HG03378 (cell line): ENCODE data around the gene FAM124B.
"Not testable (repeated sequence)": the region's sequence is repeated elsewhere in the genome, so short reads cannot be mapped to it uniquely, and the experiment has no call there.

Experiments used
- ATAC-seq: cut with Tn5 transposase; IDR thresholded peaks from one replicate; pipeline ENCODE4 v1.9.1; 2021; ENCODE audit warnings: mild to moderate bottlenecking, moderate library complexity; ENCODE audit not compliant: unreplicated experiment

Gene FAM124B

GRCh38 chr2:224382973-224383555, 18.8 kb downstream of the FAM124B start:
- no peak for ATAC-seq

DNA sequence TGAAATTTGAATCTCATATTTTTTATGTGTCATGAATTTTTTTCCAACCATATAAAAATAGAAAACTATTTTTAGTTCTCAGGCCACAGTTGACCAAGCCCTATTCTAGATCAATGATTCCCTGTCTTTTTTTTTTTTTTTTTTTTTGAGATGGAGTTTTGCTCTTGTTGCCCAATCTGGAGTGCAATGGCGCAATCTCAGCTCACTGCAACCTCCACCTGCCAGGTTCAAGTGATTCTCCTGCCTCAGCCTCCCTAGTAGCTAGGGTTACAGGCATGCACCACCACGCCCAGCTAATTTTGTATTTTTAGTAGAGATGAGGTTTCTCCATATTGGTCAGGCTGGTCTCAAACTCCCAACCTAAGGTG, 19.6 kb downstream of the FAM124B start:
- not testable (repeated sequence) for ATAC-seq

- ATAC-seq, result no peak
Measured at GRCh38 chr2:224381521-224382279, 20.2 kb downstream of the FAM124B start.

- ATAC-seq, result no peak
Measured at GRCh38 chr2:224379986-224380385, 21.9 kb downstream of the FAM124B start.

DNA sequence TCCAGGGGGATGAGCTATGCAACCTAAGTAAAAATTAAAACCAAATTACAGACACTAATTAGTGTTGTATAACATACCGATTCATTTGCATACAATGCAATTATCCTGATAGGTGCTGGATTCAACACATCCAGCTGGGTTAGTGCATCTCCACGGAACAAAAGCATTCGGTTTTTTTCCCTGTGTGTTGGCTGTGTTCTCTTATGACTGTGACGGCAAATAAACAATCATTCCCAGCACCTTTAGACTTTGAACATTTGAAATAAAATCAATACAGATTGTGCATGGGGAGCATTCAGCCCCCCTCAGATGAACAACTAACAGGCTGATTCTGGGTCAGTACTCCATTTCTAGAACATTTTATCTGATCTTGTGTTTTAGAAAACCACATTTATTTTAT, 22.7 kb downstream of the FAM124B start:
- no peak for ATAC-seq

DNA sequence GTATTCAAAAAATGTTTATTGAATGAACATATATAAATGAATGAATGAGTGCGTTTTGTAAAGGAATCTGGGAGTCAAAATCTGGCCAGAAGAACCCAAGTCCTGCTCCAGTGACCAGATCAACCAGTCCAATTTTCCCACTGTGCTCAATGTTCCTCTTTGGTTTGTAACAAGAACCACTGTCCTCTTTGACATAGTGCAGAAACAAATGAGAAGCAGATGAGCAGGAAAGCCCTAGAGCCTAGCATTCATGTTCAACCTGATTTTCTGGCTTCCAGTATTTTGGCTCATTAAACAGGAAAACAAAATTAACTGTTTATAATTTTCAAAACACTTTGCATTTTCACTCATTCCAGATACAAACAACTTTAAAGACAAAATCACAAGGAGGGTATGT, 23.2 kb downstream of the FAM124B start:
- ATAC-seq, result no peak

DNA sequence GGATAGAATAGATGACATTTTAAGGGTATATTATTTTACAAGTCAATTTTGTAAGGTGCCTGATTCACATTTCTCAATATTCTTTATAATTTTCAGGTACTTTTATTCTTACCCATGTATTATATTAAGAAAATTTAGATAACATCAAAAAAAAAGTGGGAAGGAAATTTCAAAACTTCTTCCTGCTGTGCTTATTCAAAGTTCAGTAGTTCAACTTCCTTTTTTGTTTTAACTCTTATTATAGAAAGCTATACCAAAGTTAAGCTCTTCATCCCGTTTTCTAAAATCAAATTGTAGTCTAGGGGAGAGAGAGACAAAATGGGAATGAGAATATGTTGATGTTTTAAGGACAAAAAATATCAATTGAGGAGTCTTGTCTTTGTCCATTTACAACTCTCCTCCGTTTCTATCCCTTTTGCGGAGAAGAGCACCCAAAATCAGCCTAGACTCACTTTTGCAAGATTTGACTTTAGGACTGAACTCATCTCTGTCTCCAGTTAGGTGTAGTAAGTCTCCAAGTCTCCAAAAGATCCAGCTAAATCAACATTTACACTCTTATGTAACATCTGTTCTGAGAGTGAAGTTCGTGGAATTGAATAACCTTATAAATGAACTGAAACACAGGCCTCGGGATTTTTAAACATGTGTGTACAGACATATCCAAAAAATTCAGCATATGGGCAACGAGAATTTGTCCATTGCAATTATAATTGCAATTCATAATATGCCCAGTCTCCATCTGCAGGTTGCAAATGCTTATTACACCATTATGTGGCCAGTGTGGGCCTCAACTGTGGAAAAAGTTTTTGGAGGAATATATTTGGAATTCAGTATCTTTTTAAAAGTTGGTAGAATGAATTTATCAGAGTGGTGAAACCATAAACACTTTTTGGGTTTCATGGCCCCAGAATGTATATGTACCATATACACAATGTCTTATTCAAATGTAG, 23.9 kb downstream of the FAM124B start:
- ATAC-seq, result no peak

- no peak for ATAC-seq
Measured at GRCh38 chr2:224372641-224373040, 29.3 kb downstream of the FAM124B start.

DNA sequence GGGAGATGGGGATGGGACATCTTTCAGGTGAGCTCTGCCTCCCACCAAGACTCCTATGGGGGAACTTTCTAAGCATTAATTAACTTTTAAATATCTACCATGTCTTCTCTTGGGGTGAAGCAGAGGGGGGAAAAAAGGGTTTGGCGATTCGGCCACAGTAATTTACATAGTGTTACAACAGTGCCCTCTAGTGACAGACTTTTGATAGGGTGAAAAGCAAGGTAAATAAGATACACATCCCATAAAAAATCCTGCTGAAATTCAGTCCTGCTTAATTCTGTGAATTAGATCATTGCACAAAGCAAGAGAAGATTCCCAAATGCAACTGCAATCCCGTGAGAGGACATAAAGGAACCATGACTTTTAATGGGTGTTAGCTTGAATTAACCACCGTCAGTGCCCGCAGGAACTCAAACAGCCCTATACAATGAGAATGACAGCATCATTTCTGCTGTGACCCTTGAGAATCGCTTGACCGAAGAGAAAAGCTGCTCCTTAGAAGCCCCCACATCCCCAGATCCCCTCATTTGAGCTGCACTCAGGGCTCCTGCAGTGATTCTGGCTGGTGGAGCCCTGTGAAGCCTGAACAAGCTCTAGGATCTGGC, 32.8 kb downstream of the FAM124B start:
- ATAC-seq, result no peak

DNA sequence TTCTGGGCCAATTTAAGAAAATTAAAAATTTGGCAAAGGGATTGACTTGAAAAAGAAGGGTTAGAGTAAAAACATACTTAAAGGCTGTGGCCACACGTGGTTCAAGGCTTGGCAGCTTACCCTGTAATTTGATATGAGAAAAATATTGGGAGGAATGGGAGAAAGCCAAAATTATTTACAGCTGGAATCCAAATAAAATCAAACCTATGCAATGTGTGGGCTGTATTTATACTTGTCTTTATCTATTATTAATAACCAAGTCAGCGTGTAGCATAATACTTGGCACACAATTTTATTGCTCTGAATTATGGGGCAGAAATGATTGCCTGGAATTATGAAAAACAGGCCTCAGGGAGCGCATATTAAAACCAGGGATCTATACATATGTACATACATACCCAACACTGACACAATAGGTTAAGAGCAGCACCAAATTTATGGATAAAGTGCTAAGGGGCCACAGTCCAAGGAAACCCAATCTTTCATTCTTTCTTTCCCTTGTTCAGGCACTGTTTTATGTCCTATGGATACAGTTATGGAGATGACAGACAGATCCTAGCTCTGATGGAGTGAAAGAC, 35.6 kb downstream of the FAM124B start:
- no peak for ATAC-seq

- ATAC-seq, result no peak
Measured at GRCh38 chr2:224365331-224365730, 36.6 kb downstream of the FAM124B start.

GRCh38 chr2:224363281-224363680, 38.6 kb downstream of the FAM124B start:
- ATAC-seq, result no peak

GRCh38 chr2:224362094-224362493, 39.8 kb downstream of the FAM124B start:
- ATAC-seq, result no peak

- no peak for ATAC-seq
Measured at GRCh38 chr2:224360801-224361251, 41.1 kb downstream of the FAM124B start.

- ATAC-seq, result no peak
Measured at GRCh38 chr2:224359569-224359968, 42.3 kb downstream of the FAM124B start.

DNA sequence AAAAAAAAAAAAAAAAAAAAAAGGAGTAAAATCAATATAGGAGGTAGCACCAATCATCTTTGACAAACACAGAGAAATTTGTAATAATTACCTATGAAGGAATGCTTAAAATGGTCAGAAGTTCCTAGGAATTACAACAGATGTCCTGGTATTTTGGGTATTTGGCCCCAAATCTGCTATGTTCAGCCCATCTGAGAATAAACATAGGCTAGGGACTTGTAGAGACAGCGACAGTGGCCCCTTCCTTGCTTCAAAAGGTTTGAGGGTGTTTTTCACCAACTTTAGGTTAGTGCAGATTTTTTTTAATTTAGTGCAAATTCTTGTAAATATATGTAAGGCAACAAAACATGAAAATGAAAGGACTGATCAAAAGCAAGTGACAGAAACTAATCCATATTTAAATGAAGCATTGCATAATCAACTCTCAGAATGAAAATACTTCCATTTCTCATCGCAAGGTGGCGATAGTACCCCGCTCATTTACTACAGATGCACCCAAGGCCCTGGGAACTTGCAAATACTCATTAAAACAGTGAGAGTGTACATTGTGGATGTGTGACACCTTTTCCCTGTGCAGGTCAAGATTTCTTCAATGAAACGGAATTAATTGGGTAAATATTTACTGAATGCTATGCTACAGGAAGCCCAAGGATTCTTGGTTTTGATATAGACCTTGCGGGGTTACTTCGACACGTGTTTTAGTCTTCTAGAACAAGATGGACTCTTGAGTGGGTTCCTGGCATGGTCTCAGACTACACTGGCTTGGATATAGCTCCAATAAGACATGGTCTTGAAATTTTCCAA, 44.6 kb downstream of the FAM124B start:
- peak; percentile 94 for ATAC-seq

DNA sequence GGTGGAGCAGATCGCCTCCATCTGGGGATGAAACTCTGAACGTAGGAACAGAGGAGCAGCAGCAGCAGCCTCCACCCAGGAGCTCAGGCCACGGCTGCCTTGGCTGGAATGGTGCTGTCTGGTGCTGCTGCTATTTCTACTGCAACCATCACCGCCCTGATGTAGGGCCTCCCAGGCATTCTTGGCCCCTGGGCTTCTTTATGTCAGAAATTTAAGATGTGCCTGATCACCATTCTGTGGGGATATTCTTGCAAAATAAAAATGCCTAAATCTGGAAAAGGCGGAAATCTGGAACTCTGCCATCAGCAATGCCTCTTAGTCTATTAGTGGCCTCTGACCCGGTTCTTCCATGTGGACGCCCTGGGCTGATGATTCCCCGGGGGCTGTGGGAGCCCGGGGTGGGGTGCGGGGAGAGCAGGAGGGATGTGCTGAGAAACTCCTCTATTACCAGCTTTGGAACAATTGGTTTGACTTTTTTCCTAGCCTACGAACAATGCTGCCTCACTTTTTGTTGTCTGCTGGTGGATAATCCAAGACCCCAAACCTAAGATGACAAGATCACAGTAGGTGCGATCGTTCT, 47.2 kb downstream of the FAM124B start:
- ATAC-seq, result no peak

DNA sequence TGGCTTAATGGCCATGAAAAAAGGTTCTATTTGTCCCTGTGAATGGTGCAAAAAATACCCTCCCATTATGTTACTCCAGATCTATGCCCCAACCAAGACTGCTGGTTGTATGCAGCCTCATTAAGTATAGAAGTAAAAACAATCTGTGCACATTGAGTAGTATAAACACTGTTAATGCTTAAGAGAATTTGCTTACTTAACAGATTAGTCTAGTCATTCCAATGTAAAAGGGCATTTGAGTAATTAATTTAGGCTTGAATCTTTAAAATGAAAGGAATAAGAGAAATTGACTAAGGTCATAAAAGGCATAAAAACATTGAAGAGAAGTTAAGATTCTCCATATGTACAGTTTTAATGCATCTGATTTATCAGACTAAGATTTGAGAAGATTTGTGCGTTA, 51.2 kb downstream of the FAM124B start:
- no peak for ATAC-seq

GRCh38 chr2:224349396-224349795, 52.5 kb downstream of the FAM124B start:
- ATAC-seq, result no peak
